WTC11 (cell line): ENCODE results near the gene UTP4. TPM values are rescaled to one million over a fixed set of nuclear protein-coding genes. Genes with fewer than 3 reads are reported as not detected.

Experiments used
- ATAC-seq: fragments of 200-7000 bp; cut with Tn5 transposase; 2 replicates; pipeline ENCODE4 v1.10.0; 2021; ENCODE audit warnings: mild to moderate bottlenecking, moderate library complexity
- CTCF ChIA-PET: fragments of 300-600 bp; sonication (Branson Sonifier 250); formaldehyde crosslinking; loops from one replicate; lab custom pipeline; 2021; ENCODE audit warnings: antibody characterized with exemption; lab: Charles Lee
- POLR2A ChIA-PET: fragments of 350-600 bp; sonication (Branson Sonifier 250); formaldehyde crosslinking; loops from one replicate; lab custom pipeline; 2021; ENCODE audit warnings: antibody characterized with exemption; lab: Charles Lee
- DNase-seq: peaks from one replicate; pipeline ENCODE4 v3.0.0; 2021; ENCODE audit warnings: low spot score
- H3K27ac Mint-ChIP-seq: 2 replicates; pipeline ENCODE4 v1.8.0; 2021; ENCODE audit warnings: mixed read lengths
- H3K27me3 Mint-ChIP-seq: 2 replicates; pipeline ENCODE4 v1.8.0; 2021; ENCODE audit warnings: low read depth, mild to moderate bottlenecking, moderate library complexity, mixed read lengths
- H3K36me3 Mint-ChIP-seq: 2 replicates; pipeline ENCODE4 v1.8.0; 2021; ENCODE audit warnings: mixed read lengths
- H3K4me1 Mint-ChIP-seq: 2 replicates; pipeline ENCODE4 v1.8.0; 2022; ENCODE audit warnings: mixed read lengths
- H3K4me3 Mint-ChIP-seq: 2 replicates; pipeline ENCODE4 v1.8.0; 2021; ENCODE audit warnings: mild to moderate bottlenecking, moderate library complexity, mixed read lengths
- H3K9me3 Mint-ChIP-seq: 2 replicates; pipeline ENCODE4 v1.8.0; 2021; ENCODE audit warnings: mixed read lengths
- ATF6 ChIP-seq: sonication (generic); formaldehyde crosslinking; IDR thresholded peaks from 2 replicates; pipeline ENCODE4 v1.8.1; 2023; ENCODE audit warnings: mild to moderate bottlenecking, missing genetic modification reagents
- CREB1 ChIP-seq: sonication (generic); formaldehyde crosslinking; IDR thresholded peaks from 2 replicates; pipeline ENCODE4 v1.8.0; 2023; ENCODE audit warnings: mild to moderate bottlenecking, missing genetic modification reagents
- ELF4 ChIP-seq: sonication (generic); formaldehyde crosslinking; IDR thresholded peaks from 2 replicates; pipeline ENCODE4 v1.8.1; 2022; ENCODE audit warnings: low read depth, mild to moderate bottlenecking, moderate library complexity, missing genetic modification reagents
- ETV6 ChIP-seq: sonication (generic); formaldehyde crosslinking; IDR thresholded peaks from 2 replicates; pipeline ENCODE4 v1.8.1; 2022; ENCODE audit warnings: mild to moderate bottlenecking, missing genetic modification reagents
- FOXK1 ChIP-seq: sonication (generic); formaldehyde crosslinking; IDR thresholded peaks from 2 replicates; pipeline ENCODE4 v1.8.0; 2022; ENCODE audit warnings: mild to moderate bottlenecking, moderate library complexity, missing genetic modification reagents
- FOXP1 ChIP-seq: sonication (generic); formaldehyde crosslinking; IDR thresholded peaks from 2 replicates; pipeline ENCODE4 v1.8.0; 2022; ENCODE audit warnings: missing genetic modification reagents, mild to moderate bottlenecking, moderate library complexity, borderline replicate concordance
- KAT7 ChIP-seq: sonication (generic); formaldehyde crosslinking; IDR thresholded peaks from 2 replicates; pipeline ENCODE4 v1.8.1; 2023; ENCODE audit warnings: missing genetic modification reagents, mild to moderate bottlenecking, borderline replicate concordance
- NFE2L1 ChIP-seq: sonication (generic); formaldehyde crosslinking; IDR thresholded peaks from 2 replicates; pipeline ENCODE4 v1.8.1; 2023; ENCODE audit warnings: missing genetic modification reagents
- NFYB ChIP-seq: sonication (generic); formaldehyde crosslinking; conservative IDR thresholded peaks from 2 replicates; pipeline ENCODE4 v1.8.0; 2022; ENCODE audit warnings: low read depth, missing genetic modification reagents
- OVOL2 ChIP-seq: fragments of 250-450 bp; sonication (Bioruptor Pico); IDR thresholded peaks from 2 replicates; pipeline ENCODE4 v1.9.0; 2021; ENCODE audit warnings: mild to moderate bottlenecking, borderline replicate concordance
- RORB ChIP-seq: fragments of 250-450 bp; sonication (Bioruptor Pico); IDR thresholded peaks from 2 replicates; pipeline ENCODE4 v1.9.0; 2021; ENCODE audit warnings: mild to moderate bottlenecking
- SP1 ChIP-seq: sonication (generic); formaldehyde crosslinking; conservative IDR thresholded peaks from 2 replicates; pipeline ENCODE4 v1.8.1; 2022; ENCODE audit warnings: missing genetic modification reagents
- TCF7 ChIP-seq: sonication (generic); formaldehyde crosslinking; IDR thresholded peaks from 2 replicates; pipeline ENCODE4 v1.8.0; 2022; ENCODE audit warnings: mild to moderate bottlenecking, low read depth, missing genetic modification reagents, moderate library complexity
- USF1 ChIP-seq: sonication (generic); formaldehyde crosslinking; IDR thresholded peaks from 2 replicates; pipeline ENCODE4 v1.8.0; 2022; ENCODE audit warnings: mild to moderate bottlenecking, missing genetic modification reagents
- total RNA-seq: library from RNA; stranded (reverse); gene quantifications from 3 replicates; pipeline ENCODE4 v1.2.3, GENCODE V29; 2021
- TF ChIP-seq, protein P1 (sequence below): sonication (generic); formaldehyde crosslinking; IDR thresholded peaks from 2 replicates; pipeline ENCODE4 v1.8.1; 2022; ENCODE audit warnings: mild to moderate bottlenecking, missing genetic modification reagents, moderate library complexity, borderline replicate concordance
- TF ChIP-seq, protein P2 (sequence below): fragments of 250-450 bp; sonication (Bioruptor Pico); IDR thresholded peaks from 2 replicates; pipeline ENCODE4 v1.9.0; 2021; ENCODE audit warnings: mild to moderate bottlenecking, borderline replicate concordance
- TF ChIP-seq, protein P3 (sequence below): sonication (generic); formaldehyde crosslinking; IDR thresholded peaks from 2 replicates; pipeline ENCODE4 v1.8.0; 2023; ENCODE audit warnings: missing genetic modification reagents, mild to moderate bottlenecking, borderline replicate concordance

Gene UTP4
- total RNA-seq, 1 experiment from 2014 or later = 85.7 TPM

DNA sequence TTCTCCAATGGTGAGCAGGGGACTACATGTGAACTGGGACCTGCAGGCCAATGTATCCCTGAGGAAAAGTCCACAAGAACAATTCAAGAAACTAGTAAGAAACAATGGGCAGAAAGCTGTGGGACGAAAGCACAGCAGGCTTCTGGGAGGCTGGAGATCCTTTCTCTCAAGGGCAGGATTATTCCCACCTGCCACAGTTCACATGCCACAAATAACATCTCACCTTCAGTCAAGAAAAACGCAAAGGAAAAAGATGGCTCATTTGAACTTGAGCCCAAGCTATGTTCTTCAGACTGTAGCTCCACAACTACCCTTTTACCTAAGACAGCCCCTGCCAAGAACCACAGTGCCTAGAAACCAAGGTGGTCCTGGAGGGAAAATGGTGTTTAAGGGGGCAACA, 14.0 kb upstream of the UTP4 start:
- H3K36me3 Mint-ChIP-seq = peaks cover 75% of the 10 kb centered on the region
- DNase-seq = no peak
- no peaks in the 10 kb centered on the region for H3K4me1 Mint-ChIP-seq
- no peak for ATAC-seq
- no peaks in the 10 kb centered on the region for H3K27me3 Mint-ChIP-seq
- no peak overlapping the region for H3K27ac Mint-ChIP-seq
- no peak overlapping the region for H3K4me3 Mint-ChIP-seq
- no peak for TF ChIP-seq ETV6
- no peak for TF ChIP-seq ELF4 (CRISPR knock-in tag)
- TF ChIP-seq FOXP1 = no peak
- TF ChIP-seq OVOL2 (CRISPR knock-in tag) = no peak
- no peak for TF ChIP-seq NFE2L1 (CRISPR knock-in tag)
- no peak for TF ChIP-seq RORB (CRISPR knock-in tag)
- TF ChIP-seq, protein P1, sequence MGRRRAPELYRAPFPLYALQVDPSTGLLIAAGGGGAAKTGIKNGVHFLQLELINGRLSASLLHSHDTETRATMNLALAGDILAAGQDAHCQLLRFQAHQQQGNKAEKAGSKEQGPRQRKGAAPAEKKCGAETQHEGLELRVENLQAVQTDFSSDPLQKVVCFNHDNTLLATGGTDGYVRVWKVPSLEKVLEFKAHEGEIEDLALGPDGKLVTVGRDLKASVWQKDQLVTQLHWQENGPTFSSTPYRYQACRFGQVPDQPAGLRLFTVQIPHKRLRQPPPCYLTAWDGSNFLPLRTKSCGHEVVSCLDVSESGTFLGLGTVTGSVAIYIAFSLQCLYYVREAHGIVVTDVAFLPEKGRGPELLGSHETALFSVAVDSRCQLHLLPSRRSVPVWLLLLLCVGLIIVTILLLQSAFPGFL (CRISPR knock-in tag) = no peak
- no peak for TF ChIP-seq FOXK1
- no peak for TF ChIP-seq ATF6 (CRISPR knock-in tag)
- TF ChIP-seq SP1 (CRISPR knock-in tag) = no peak
- no peak for TF ChIP-seq TCF7 (CRISPR knock-in tag)
- TF ChIP-seq USF1 = no peak
- no peak for TF ChIP-seq CREB1 (CRISPR knock-in tag)
- TF ChIP-seq KAT7 (CRISPR knock-in tag) = no peak
- TF ChIP-seq, protein P2, sequence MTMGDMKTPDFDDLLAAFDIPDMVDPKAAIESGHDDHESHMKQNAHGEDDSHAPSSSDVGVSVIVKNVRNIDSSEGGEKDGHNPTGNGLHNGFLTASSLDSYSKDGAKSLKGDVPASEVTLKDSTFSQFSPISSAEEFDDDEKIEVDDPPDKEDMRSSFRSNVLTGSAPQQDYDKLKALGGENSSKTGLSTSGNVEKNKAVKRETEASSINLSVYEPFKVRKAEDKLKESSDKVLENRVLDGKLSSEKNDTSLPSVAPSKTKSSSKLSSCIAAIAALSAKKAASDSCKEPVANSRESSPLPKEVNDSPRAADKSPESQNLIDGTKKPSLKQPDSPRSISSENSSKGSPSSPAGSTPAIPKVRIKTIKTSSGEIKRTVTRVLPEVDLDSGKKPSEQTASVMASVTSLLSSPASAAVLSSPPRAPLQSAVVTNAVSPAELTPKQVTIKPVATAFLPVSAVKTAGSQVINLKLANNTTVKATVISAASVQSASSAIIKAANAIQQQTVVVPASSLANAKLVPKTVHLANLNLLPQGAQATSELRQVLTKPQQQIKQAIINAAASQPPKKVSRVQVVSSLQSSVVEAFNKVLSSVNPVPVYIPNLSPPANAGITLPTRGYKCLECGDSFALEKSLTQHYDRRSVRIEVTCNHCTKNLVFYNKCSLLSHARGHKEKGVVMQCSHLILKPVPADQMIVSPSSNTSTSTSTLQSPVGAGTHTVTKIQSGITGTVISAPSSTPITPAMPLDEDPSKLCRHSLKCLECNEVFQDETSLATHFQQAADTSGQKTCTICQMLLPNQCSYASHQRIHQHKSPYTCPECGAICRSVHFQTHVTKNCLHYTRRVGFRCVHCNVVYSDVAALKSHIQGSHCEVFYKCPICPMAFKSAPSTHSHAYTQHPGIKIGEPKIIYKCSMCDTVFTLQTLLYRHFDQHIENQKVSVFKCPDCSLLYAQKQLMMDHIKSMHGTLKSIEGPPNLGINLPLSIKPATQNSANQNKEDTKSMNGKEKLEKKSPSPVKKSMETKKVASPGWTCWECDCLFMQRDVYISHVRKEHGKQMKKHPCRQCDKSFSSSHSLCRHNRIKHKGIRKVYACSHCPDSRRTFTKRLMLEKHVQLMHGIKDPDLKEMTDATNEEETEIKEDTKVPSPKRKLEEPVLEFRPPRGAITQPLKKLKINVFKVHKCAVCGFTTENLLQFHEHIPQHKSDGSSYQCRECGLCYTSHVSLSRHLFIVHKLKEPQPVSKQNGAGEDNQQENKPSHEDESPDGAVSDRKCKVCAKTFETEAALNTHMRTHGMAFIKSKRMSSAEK (CRISPR knock-in tag) = no peak
- TF ChIP-seq, protein P3, sequence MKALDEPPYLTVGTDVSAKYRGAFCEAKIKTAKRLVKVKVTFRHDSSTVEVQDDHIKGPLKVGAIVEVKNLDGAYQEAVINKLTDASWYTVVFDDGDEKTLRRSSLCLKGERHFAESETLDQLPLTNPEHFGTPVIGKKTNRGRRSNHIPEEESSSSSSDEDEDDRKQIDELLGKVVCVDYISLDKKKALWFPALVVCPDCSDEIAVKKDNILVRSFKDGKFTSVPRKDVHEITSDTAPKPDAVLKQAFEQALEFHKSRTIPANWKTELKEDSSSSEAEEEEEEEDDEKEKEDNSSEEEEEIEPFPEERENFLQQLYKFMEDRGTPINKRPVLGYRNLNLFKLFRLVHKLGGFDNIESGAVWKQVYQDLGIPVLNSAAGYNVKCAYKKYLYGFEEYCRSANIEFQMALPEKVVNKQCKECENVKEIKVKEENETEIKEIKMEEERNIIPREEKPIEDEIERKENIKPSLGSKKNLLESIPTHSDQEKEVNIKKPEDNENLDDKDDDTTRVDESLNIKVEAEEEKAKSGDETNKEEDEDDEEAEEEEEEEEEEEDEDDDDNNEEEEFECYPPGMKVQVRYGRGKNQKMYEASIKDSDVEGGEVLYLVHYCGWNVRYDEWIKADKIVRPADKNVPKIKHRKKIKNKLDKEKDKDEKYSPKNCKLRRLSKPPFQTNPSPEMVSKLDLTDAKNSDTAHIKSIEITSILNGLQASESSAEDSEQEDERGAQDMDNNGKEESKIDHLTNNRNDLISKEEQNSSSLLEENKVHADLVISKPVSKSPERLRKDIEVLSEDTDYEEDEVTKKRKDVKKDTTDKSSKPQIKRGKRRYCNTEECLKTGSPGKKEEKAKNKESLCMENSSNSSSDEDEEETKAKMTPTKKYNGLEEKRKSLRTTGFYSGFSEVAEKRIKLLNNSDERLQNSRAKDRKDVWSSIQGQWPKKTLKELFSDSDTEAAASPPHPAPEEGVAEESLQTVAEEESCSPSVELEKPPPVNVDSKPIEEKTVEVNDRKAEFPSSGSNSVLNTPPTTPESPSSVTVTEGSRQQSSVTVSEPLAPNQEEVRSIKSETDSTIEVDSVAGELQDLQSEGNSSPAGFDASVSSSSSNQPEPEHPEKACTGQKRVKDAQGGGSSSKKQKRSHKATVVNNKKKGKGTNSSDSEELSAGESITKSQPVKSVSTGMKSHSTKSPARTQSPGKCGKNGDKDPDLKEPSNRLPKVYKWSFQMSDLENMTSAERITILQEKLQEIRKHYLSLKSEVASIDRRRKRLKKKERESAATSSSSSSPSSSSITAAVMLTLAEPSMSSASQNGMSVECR (CRISPR knock-in tag) = no peak
- TF ChIP-seq NFYB = no peak
- TF ChIP-seq, all 79 proteins: peak for 0
- H3K9me3 Mint-ChIP-seq = no peaks in the 10 kb centered on the region
- ChIA-PET CTCF (interaction anchor here (1.2 to 1.4 kb wide), 3 partner anchors 11 to 146 kb away, joined by 3 to 4 read pairs (median 4); no protein-coding TSS in a partner anchor), POLR2A (interaction anchor here (0.8 to 1.1 kb wide), 3 partner anchors 10 to 130 kb away, joined by 3 to 7 read pairs (median 4); partner anchors contain the start of genes CHTF8 and UTP4)
